NB4 (cell line): ENCODE results near the gene MPP4.

Experiments used
- DNase-seq: peaks from one replicate; pipeline ENCODE4 v3.0.0; 2010; ENCODE audit warnings: low read depth
- H3K4me3 ChIP-seq: one replicate; pipeline ENCODE4 v1.5.1; 2011; ENCODE audit warnings: mild to moderate bottlenecking, low read depth, low read length, moderate library complexity
- MYC ChIP-seq: IDR thresholded peaks from 2 replicates; pipeline ENCODE4 v1.6.1; 2011; ENCODE audit warnings: low read depth, low read length
- POLR2A ChIP-seq: IDR thresholded peaks from 2 replicates; pipeline ENCODE4 v1.6.1; 2011; ENCODE audit warnings: mild to moderate bottlenecking; ENCODE audit not compliant: insufficient read length; ENCODE audit errors: extremely low read depth
- TF ChIP-seq, protein P1 (sequence below): IDR thresholded peaks from 2 replicates; pipeline ENCODE4 v1.6.1; 2011; ENCODE audit warnings: low read depth, low read length
- TF ChIP-seq, protein P2 (sequence below): IDR thresholded peaks from one replicate; pipeline ENCODE4 v1.5.1; 2012; ENCODE audit warnings: low read depth, low read length

MPP4 gene

DNA sequence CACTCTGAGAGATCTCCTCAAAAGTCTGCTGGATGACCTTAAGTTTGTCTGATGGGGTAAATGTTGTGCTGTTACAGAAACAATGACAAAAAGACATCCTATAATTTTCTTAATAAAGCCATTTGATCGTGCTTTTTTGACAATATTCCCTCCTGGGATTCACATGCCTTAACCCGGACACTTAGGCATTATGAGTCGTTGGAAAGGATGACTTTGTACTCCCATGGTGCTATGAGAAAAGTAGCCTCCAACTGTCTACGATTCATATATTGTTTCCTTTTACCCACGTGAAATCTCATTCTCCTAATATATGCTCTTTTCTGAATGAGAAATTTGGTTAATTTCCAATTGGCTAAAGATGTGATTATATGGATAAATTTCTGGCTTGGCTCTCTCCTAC is 6.1 kb upstream of the MPP4 start:
- TF ChIP-seq, protein P1, sequence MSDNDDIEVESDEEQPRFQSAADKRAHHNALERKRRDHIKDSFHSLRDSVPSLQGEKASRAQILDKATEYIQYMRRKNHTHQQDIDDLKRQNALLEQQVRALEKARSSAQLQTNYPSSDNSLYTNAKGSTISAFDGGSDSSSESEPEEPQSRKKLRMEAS = no peak
- no peak for TF ChIP-seq MYC
- TF ChIP-seq, protein P2, sequence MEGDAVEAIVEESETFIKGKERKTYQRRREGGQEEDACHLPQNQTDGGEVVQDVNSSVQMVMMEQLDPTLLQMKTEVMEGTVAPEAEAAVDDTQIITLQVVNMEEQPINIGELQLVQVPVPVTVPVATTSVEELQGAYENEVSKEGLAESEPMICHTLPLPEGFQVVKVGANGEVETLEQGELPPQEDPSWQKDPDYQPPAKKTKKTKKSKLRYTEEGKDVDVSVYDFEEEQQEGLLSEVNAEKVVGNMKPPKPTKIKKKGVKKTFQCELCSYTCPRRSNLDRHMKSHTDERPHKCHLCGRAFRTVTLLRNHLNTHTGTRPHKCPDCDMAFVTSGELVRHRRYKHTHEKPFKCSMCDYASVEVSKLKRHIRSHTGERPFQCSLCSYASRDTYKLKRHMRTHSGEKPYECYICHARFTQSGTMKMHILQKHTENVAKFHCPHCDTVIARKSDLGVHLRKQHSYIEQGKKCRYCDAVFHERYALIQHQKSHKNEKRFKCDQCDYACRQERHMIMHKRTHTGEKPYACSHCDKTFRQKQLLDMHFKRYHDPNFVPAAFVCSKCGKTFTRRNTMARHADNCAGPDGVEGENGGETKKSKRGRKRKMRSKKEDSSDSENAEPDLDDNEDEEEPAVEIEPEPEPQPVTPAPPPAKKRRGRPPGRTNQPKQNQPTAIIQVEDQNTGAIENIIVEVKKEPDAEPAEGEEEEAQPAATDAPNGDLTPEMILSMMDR = no peak
- TF ChIP-seq POLR2A = no peak
- H3K4me3 ChIP-seq = no peak overlapping the region
- no peak for DNase-seq

- TF ChIP-seq MYC = no peak
- TF ChIP-seq, protein P1 = no peak
- no peak for TF ChIP-seq POLR2A
- TF ChIP-seq, protein P2 = no peak
- no peak for DNase-seq
- H3K4me3 ChIP-seq = no peak overlapping the region
Observed at GRCh38 chr2:201701646-201702045, 3.2 kb upstream of the MPP4 start.

- TF ChIP-seq, protein P2 = no peak
- TF ChIP-seq MYC = no peak
- TF ChIP-seq, protein P1 = no peak
- no peak for TF ChIP-seq POLR2A
- DNase-seq = no peak
- no peak overlapping the region for H3K4me3 ChIP-seq
Observed at GRCh38 chr2:201699416-201699815, 972 bp upstream of the MPP4 start.

- no peak overlapping the region for H3K4me3 ChIP-seq
- DNase-seq = no peak
- TF ChIP-seq MYC = no peak
- TF ChIP-seq, protein P2 = no peak
- TF ChIP-seq POLR2A = no peak
- TF ChIP-seq, protein P1 = no peak
Observed at GRCh38 chr2:201697899-201698298, 545 bp downstream of the MPP4 start.

DNA sequence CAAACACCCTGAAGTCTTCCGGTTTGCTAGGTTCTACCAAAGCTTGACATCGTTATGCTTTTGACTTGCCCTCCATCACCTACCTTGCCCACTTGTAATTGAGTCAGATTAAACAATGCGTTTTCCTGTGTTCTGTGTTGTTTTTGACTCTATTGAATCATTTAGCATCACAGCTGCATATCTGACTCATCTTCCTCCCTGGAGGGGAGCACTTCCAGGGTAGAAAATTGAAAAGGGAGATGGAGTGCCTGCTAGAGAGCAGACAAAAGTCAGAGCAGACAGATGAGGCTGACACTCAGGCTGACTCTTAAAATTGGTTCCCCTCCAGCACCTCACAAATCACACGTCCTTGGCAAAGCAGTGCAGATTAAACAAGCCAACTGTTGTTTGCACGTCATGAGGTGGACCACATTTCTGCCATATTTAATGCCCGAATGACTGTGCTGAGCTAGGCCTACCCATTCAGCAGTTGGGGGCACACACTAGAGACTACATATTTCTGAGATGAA is 2.2 kb downstream of the MPP4 start:
- DNase-seq = no peak
- TF ChIP-seq, protein P2 = no peak
- TF ChIP-seq POLR2A (no peak), MYC (no peak)
- TF ChIP-seq, protein P1 = no peak
- no peak overlapping the region for H3K4me3 ChIP-seq
